Choroid plexus epithelial cell (primary cell): ENCODE data around the gene MYD88.

ENCODE experiments used
- DNase-seq: peaks from one replicate; pipeline ENCODE4 v3.0.0-alpha.2; 2010; ENCODE audit warnings: low read depth
- H3K4me3 ChIP-seq: 2 replicates; pipeline ENCODE4 v1.5.1; 2011; ENCODE audit warnings: low read depth, mild to moderate bottlenecking, control low read depth, low read length, moderate library complexity
- CTCF ChIP-seq: conservative IDR thresholded peaks from 2 replicates; pipeline ENCODE4 v1.5.1; 2011; ENCODE audit warnings: low read depth, mild to moderate bottlenecking, control low read depth, inconsistent platforms, low read length, moderate library complexity

MYD88 gene

GRCh38 chr3:38108649-38109579, 29.5 kb upstream of the MYD88 start:
- DNase-seq = no peak
- H3K4me3 ChIP-seq = no peak overlapping the region
- TF ChIP-seq CTCF = no peak

GRCh38 chr3:38109580-38110313, 28.7 kb upstream of the MYD88 start:
- DNase-seq = no peak
- TF ChIP-seq CTCF = no peak
- H3K4me3 ChIP-seq = no peak overlapping the region

- H3K4me3 ChIP-seq = no peak overlapping the region
- no peak for DNase-seq
- no peak for TF ChIP-seq CTCF
Observed at GRCh38 chr3:38110314-38111050, 28.0 kb upstream of the MYD88 start.

GRCh38 chr3:38111201-38111600, 27.3 kb upstream of the MYD88 start:
- DNase-seq = no peak
- no peak for TF ChIP-seq CTCF

GRCh38 chr3:38111696-38112377, 26.6 kb upstream of the MYD88 start:
- TF ChIP-seq CTCF = no peak
- DNase-seq = no peak

More at GRCh38 chr3:38111201-38111600, 27.3 kb upstream of the MYD88 start:
- H3K4me3 ChIP-seq = no peak overlapping the region

GRCh38 chr3:38112378-38112761, 26.1 kb upstream of the MYD88 start:
- H3K4me3 ChIP-seq = no peak overlapping the region
- DNase-seq = no peak
- no peak for TF ChIP-seq CTCF

More at GRCh38 chr3:38111696-38112377, 26.6 kb upstream of the MYD88 start:
- H3K4me3 ChIP-seq = no peak overlapping the region
